ENCODE results near the gene ANKMY1.
A peak's percentile ranks its signal among the peaks of the same experiment; 100 is the strongest.
"Not testable (repeated sequence)": the region's sequence is repeated elsewhere in the genome, so short reads cannot be mapped to it uniquely, and the experiment has no call there.

ANKMY1 gene

DNA sequence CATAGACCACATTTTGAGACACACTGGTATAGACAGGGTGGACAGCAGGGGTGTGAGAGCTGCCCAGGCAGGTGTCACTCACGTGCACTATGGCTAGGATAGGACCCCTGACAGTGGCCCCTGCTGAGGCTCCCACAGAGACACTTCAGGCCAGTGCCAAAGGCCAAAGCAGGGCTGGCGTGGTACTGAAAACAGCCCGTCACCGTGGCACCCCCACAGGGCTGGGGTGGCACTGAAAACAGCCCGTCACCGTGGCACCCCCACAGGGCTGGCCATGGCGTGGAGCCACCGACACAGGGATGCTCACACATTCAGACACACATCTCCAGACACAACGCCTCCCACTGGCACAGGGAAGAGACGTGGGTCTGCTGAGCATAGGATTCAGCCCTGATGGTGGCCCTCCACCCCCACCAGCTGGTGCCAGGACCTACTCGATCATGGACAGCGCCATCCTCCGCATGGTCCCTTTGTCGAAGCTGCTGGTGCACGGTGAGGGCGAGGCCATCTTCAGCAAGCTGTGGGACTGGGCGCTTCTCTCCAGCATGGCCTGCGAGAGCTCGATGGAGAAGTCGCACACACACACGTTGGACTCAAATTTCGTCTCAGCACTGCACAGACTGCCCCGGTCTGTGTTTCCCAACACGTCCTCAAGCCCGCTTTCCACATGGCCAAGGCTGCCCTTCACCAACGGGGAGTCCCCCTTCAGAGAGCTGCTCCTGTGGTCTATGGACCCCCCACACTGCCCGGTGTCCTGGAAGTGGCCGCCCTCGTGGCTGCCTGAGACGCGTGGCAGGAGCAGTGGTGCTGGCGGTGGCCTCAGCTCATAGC is 34.1 kb downstream of the ANKMY1 start:
- DNase-seq (ENCODE audit: insufficient read length, low spot score) (no peak), FAIRE-seq (no peak)

GRCh38 chr2:240522406-240522805 is 35.4 kb downstream of the ANKMY1 start:
- DNase-seq (ENCODE audit: insufficient read length, low spot score), result no peak
- no peak for FAIRE-seq

DNA sequence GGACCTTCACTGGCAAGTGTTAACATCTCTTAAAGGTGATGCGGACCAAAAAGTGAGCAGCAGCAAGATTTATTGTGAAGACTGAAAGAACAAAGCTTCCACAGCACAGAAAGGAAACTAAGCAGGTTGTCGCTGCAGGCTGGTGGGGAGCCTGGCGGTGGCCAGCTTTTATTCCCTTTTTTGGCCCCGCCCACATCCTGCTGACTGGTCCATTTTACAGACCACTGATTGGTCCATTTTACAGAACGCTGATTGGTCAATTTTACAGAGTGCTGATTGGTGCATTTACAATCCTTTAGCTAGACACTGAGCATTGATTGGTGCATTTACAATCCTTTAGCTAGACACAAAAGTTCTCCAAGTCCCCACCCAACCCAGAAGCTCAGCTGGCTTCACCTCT is 35.9 kb downstream of the ANKMY1 start:
- DNase-seq (ENCODE audit: insufficient read length, low spot score); FAIRE-seq: not testable (repeated sequence)

- FAIRE-seq, result no peak
Measured at GRCh38 chr2:240520974-240521350, 36.8 kb downstream of the ANKMY1 start.

DNA sequence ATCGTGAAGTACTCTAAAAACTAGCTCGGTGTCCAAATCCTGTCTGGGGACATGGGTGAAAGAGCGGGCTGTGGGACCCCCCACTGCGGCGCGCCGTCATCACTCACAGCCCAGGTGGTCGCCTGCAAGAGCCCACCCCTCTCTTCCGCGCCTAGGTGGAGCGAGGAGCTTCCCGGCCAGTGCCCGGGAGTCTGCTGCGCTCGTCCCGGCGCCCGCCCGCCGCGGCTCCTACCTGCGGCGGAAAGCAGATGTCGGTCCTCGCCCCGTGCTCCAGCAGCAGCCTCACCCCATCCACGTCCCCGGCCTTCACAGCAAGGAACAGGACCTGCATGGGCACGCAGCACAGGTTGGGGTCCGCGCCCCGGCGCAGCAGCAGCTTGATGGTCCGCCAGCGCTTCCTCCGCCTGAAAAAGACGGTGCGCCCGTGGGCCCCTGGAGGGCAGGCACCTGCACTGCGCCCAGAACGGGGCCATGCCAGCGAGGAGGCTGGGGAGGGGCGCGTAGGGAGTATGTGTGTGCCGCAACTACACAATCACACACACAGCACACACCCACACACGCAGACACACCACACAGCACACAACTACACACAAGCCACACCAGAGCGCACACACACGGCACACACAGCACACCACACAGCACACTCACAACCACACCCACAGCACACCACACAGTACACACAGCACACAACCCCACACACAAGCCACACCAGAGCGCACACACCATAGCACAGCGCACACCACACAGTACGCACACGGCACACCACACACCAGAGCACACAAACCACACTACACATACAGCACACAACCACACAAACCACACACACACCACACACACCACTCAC is 37.4 kb downstream of the ANKMY1 start:
- peak; percentile 97 for FAIRE-seq
- no peak for DNase-seq (ENCODE audit: insufficient read length, low spot score)

More at GRCh38 chr2:240520974-240521350, 36.8 kb downstream of the ANKMY1 start:
- DNase-seq (ENCODE audit: insufficient read length, low spot score), result no peak

- FAIRE-seq (no peak), DNase-seq (ENCODE audit: insufficient read length, low spot score) (no peak)
Measured at GRCh38 chr2:240519396-240520129, 38.2 kb downstream of the ANKMY1 start.

DNA sequence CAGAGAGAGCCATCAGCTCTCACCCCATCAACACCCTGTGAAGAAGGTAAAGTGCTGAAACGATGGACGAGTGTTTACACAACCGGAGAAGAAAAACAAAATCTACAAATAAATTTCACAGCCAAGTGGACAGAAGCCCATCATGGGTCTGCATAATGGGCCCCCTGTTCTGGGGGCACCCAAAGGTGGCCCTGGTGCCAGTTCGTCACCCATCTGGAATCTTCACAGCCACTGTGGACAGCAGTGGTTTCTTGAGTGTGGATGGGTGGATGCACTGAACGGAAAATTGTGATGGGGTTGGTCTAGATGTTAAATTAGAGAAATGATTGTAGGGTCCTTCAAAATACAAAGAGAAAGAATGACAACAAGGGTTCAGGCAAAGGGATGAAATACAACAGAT is 38.8 kb downstream of the ANKMY1 start:
- no peak for FAIRE-seq
- no peak for DNase-seq (ENCODE audit: insufficient read length, low spot score)

DNA sequence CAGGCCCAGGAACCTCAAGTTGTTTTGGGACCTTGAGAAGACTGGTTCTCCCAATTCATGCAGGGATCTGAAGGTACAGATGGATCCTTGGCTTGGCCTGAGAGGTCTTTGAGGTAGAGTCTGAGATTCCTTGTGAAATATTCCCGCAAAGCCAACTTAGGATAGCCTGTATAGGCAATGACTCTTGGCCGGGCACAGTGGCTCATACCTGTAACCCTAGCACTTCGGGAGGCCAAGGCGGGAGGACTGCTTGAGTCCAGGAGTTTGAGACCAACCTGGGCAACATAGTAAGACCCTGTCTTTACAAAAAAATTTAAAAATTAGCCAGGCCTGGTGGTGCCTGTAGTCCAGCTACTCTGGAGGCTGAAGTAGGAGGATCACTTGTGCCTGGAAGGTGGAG is 40.4 kb downstream of the ANKMY1 start:
- FAIRE-seq, result no peak
- no peak for DNase-seq (ENCODE audit: insufficient read length, low spot score)

DNA sequence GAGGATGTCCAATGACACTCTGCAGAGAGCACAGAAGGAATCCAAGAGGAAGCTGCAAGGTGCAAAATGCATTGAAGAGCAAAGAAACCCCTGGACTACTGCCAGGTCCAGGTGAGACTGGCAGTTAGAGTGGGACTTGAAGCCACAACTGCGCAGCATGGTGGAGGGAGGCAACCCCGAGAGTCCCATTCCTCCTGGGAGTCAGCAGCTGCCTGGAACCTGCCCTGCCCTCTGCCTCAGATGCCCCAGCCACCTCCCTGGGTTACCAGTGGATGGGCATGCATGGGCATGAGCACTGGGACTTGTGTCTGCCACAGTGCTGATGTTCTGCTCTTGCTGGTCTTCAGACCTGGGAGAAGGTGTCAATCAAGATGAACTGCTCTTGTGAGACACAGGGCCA is 43.2 kb downstream of the ANKMY1 start:
- DNase-seq (ENCODE audit: insufficient read length, low spot score) (no peak), FAIRE-seq (no peak)

DNA sequence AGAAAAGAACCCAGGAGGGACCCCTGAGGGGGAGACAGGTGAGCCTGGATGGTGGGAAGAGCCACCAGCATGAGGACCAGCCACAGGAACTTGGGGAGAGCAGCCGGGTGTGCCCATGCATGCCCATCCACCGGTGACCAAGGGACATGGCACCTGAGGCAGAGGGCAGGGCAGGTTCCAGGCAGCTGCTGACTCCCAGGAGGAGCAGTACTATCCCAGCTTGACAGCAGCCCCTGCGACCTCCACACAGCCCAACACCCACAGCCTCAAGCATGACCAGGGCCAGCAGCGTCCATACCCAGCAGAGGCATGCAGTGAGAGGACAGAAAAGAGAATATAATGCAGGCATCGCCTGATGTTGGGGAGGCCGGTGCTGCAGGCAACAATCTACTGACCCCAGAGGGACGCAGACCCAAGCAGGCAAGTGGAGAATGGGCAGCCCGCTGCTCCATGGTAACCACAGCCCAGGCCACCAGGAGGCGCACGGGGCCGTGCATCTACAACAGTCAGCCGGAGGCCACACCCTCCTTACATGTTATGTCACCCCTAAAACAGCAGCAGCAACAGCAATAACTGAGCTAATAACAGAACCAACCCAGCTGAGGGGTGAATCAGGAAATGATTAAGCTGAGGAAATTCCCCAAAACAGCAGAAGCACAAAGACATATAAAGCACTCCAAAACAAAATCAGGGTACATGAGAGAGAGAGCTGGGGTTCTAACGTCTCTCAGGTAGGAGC is 44.1 kb downstream of the ANKMY1 start:
- peak; percentile 81 for DNase-seq (ENCODE audit: insufficient read length, low spot score)
- peak; percentile 94 for FAIRE-seq

GRCh38 chr2:240512666-240513535 is 44.9 kb downstream of the ANKMY1 start:
- peak; percentile 26 for FAIRE-seq
- DNase-seq (ENCODE audit: insufficient read length, low spot score), result no peak

- FAIRE-seq (no peak), DNase-seq (ENCODE audit: insufficient read length, low spot score) (no peak)
Measured at GRCh38 chr2:240512109-240512485, 45.7 kb downstream of the ANKMY1 start.

- DNase-seq (ENCODE audit: insufficient read length, low spot score) (no peak), FAIRE-seq (no peak)
Measured at GRCh38 chr2:240511351-240512108, 46.3 kb downstream of the ANKMY1 start.

GRCh38 chr2:240510513-240511210 is 47.1 kb downstream of the ANKMY1 start:
- DNase-seq (ENCODE audit: insufficient read length, low spot score) (no peak), FAIRE-seq (no peak)

- FAIRE-seq (no peak), DNase-seq (ENCODE audit: insufficient read length, low spot score) (no peak)
Measured at GRCh38 chr2:240509667-240510512, 47.9 kb downstream of the ANKMY1 start.

GRCh38 chr2:240508832-240509545 is 48.8 kb downstream of the ANKMY1 start:
- DNase-seq (ENCODE audit: insufficient read length, low spot score) (no peak), FAIRE-seq (peak; percentile 46)
